HG02840 (cell line): Measurements from ENCODE around the gene CHRFAM7A.
"Not testable (repeated sequence)": the region's sequence is repeated elsewhere in the genome, so short reads cannot be mapped to it uniquely, and the experiment has no call there.

Experiments used
- ATAC-seq: cut with Tn5 transposase; IDR thresholded peaks from one replicate; pipeline ENCODE4 v1.9.1; 2021; ENCODE audit warnings: mild to moderate bottlenecking, moderate library complexity, moderate number of reproducible peaks; ENCODE audit not compliant: unreplicated experiment, low FRiP score

Gene CHRFAM7A

GRCh38 chr15:30326145-30326544, 67.2 kb downstream of the CHRFAM7A start:
- not testable (repeated sequence) for ATAC-seq

DNA sequence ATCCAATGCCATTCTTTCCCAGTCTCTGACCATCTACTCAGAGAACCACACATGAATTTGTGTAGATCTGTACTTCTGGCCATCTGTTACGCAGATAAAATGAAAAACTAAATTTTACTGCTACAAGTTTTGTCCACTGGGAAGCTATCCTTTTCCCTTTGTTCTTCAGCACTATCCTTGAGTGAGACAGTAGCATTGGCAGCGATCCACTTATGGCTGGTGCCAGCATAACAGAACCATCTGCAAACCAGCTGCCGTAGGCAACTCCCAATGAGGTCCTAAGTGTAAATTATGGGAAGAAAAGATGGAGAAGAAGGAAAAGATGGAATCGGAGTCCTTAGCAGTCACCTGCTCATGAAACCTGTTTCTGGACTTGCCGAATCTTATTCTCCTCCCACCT, 72.3 kb downstream of the CHRFAM7A start:
- ATAC-seq, result not testable (repeated sequence)

DNA sequence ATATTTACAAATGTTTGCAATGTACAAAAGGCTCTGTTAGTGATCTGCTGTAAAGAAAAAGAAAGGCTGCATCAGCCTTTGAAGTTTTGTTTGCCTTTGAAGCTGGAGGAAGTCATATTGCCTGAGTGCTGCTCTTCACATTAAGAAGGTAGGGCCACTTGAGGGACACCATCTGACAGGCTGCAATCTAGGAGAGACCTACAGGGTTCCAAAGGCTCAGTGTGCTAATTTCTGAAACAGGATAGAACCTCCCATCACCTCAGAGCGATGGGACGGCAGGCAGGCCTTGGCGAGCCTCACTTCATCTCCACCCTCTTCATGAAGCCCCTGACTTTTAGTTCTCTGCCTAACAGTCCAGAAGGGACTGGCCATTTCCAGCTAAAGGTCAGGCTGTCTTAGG, 77.6 kb downstream of the CHRFAM7A start:
- not testable (repeated sequence) for ATAC-seq

DNA sequence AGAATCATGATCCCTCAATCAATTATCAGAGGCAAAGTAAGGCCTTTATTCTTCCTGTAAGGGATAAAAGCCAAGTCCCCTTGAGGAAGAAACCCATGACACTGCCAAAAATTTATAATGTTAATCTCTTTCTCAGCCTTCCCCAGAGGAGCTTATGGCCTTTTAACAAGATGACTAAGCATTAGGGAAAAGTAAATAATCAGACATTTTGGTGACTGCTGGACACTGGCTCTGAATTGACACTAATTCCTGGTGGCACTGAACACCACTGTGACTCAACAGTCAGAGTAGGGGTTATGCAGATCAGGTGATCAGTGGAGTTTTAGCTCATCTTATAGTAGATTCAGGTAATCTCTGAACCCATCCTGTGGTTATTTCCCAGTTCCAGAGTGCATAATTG, 82.8 kb downstream of the CHRFAM7A start:
- ATAC-seq, result not testable (repeated sequence)
